Cerebellar cortex (tissue), 1 donor: ENCODE measurements around the gene COMMD2.

Experiments used
- DNase-seq: peaks from one replicate; pipeline ENCODE4 v3.0.0-alpha.2; 2015; ENCODE audit warnings: low spot score

COMMD2 gene

DNA sequence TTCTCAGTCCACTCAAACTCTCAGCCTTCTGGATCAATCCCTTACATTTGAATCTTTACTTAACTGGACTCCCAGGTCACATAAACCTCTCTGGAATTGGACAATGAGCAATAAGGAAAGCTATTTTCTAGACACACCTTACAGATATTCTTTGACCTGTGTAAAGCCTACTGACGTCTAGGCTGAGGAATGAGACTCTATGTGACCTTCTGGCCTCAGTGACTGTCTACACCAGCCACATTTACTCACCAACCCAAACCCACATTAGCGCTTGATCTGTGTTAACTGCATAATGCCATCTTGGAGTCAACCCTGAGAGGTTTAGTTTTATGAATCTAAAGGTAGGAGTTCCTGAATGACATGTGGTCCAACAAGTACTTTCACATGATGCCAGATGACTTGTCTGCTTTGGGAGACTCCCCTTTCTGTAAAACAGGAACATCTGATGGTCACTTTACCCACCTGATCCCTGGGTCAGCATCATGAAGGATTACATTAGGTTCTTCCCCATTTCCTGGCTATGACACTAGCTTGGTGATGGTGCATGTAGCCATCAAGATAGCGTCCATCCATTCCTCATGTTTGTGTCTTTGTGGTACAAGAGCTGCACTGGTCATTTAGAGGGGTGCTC lies 11.4 kb upstream of the COMMD2 start:
- no peak for DNase-seq

DNA sequence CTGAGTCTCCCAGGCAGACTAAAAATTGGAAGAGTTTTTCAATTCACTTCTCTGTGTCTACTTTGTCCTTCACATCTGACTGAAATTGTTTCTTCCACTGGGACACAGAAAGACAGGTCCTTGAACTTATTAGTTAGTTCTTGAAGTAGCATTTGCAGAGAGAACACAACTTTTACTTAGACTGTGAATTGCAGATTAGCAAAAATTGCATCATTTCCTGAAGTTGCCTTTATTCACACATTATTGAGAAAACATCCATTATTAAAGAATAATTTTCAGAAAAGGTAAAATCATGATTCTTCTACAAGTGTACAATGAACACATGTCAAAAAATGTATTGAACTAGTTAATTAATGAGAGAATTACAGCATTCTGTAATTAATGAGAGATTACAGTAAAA lies 1.4 kb upstream of the COMMD2 start:
- DNase-seq: no peak

DNA sequence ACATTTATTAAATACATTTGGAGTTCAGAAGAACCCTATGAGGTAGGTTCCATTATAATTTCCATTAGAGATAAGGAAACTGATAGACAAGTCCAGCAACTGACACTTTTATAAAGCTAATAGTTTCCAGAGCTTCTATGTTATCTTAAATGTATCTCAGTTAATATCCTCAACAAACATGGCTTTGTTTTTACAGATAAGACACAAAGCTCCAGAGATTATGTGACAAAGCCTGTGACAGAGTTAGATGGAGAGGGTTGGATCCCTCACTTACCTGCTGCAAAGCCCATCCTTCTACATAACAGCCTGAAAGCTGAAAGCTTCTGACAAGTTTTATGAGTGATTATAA lies 473 bp upstream of the COMMD2 start:
- no peak for DNase-seq

- DNase-seq: peak; percentile 30
Observed at GRCh38 chr3:149751551-149751950, 738 bp downstream of the COMMD2 start.

GRCh38 chr3:149744606-149745005 lies 7.7 kb downstream of the COMMD2 start:
- no peak for DNase-seq

- no peak for DNase-seq
Observed at GRCh38 chr3:149744151-149744550, 8.1 kb downstream of the COMMD2 start.

DNA sequence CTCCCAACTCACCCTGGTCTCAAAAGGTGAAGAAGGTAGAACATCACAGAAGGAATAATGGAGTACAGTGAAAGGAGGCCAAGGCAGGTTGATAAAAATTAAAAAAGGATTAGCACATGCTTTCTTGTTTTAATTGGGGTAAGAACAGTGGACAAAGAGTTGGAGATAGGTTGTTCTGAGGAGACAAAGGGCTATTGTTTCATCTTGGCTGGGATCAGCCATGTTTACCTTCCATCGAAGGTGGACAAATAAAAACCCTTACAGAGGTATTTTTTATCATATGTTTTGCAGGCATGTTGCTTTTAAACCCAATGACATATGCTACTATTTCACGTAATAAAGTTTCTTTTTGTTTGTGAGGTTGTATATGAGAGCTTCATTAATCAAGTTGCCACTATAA lies 12.9 kb downstream of the COMMD2 start:
- DNase-seq: no peak

DNA sequence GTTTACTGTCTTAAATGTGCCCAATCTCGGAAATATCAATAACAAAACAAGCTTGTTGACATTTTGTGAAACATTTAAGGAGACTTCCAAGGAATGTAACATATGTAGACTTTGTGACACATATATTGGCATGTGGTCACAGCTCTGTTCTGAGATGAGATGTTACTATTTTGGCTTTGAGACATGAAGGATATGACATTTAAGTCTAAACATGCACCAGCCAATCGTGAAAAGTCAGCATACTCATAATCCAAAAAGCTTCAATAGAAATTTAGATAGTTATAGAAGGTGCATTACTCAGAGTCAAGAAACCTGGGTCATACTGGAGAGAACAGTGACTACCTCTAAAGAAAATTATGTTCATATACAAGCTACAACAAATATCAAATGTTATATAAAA lies 13.4 kb downstream of the COMMD2 start:
- DNase-seq: no peak

DNA sequence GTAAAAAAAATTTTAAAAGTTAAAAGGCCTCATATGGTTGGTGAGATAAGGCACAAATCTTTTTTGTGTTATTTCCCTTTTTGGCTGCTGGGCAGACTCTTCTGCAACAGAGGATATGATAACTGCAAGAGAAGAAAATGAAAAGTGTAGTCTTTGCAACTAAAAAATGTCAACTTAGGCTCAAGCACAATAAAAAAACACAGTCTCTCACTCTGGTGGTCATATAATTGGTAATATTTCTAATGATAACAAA lies 15.4 kb downstream of the COMMD2 start:
- DNase-seq: no peak

DNA sequence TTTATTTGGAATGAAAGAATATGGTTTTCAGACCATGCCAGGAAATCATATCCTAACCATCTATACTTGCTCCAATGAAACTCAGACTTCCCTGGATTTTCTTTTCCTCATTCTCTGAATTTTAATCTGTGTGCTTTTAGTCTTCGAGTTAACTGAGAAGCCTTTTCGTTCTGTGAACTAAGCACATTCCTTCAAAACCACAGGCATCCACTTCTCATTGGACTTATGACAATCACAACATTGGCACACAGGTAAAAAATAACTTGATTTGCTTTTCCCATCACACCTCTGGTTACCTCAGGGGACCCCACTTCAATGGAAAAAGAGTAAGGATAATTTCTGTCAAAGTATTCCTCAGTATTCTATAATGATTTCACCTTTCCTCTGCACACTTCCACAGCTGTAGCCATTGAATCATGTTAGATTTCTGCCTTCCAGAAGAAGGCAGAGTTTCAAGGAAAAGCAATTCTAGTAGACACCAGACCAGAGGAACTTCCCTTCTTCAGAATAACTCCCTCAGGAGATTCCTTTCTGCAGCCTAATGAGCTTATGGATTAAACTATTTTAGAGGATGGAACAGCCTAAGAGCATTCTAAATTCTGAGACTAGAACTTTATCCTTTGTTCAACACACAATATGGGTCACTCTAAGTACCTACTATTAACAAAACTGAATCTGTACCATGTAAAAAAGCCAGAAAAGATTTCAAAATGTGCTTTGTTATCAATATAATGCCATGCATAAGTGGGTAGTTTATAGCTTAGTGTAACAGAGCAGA lies 15.9 kb downstream of the COMMD2 start:
- DNase-seq: no peak

DNA sequence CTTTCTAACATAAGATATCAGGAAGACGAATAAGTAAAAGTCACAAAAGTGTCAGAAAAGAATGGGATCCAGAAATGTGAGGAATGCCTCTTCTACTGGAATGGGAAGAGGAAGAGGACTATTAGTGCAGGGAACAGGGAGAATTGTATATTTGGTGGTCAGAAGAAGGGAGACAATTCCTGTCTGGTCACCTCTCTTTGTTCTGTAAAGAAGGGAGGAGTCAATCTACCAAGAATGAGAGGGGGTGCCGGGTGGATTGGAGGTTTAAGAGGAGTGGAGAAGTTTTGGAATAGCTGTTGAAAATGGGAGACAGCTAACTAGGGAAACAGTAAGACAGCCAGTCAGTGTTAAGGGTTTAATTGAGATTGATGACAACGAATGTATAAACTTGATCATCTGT lies 20.1 kb downstream of the COMMD2 start:
- no peak for DNase-seq

- DNase-seq: no peak
Observed at GRCh38 chr3:149727656-149728055, 24.6 kb downstream of the COMMD2 start.

DNA sequence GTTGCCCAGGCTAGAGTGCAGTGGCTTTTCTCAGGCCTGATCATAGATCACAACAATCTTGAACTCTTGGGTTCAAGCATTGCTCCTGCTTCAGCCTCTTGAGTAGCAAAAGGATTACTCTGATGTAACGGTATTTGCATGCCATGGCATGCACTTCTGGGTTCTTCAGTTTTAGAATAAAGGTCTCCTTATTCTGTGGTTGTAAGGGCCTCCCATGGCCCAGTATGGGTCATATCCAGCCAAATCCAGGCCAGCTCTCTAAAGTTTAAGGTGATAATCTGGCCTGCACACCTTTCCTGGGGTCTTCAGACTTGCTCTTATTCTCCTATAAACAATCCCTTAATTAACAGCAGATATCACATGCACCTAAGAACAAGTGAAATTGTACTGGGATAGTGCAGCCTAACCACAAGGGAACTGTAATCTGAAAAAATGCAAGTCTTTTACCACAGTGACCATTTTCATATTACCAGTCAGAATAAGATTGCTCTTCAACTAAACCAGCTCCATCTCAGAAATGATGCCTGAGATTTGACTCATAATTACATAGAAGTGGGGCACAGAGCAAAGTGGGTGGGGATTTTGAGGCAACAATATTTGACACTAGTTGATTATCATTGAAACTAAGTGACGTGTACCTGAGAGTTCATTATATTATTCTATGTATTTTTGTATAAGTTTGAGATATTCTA lies 25.4 kb downstream of the COMMD2 start:
- DNase-seq: no peak

- no peak for DNase-seq
Observed at GRCh38 chr3:149723781-149724180, 28.5 kb downstream of the COMMD2 start.

GRCh38 chr3:149720918-149721317 lies 31.4 kb downstream of the COMMD2 start:
- no peak for DNase-seq

DNA sequence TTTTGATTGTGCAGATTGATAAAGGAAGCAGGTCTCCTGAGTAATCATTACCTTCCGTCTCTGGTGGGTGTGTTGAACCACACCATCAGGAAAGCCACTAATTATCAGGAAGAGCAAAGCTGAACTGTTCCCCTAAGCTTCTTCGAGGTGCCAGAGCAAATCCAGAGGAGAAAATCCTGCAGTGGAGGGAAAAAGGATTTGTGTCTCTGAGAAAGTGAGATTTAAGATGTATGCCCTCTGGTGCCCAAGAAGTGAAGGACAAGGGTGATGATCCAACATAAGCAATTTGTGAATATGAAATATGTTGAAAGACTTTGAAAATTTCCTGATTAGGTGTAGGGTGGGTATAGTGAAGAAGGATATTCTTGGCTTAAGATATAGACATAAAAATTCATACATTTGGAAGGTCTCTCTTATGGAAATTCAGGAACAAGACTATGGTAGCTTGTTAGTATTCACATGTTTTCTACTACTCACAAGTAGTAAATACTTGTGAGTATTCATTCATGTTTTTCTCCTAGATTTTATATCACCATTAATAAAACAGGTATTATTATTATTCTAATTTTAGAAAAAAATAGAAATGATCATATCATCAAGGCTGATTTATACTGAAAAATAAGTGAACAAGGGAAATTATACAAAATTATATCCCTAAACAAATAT lies 34.8 kb downstream of the COMMD2 start:
- peak; percentile 67 for DNase-seq

GRCh38 chr3:149716984-149717383 lies 35.3 kb downstream of the COMMD2 start:
- DNase-seq: no peak

- DNase-seq: no peak
Observed at GRCh38 chr3:149715247-149715646, 37.0 kb downstream of the COMMD2 start.

DNA sequence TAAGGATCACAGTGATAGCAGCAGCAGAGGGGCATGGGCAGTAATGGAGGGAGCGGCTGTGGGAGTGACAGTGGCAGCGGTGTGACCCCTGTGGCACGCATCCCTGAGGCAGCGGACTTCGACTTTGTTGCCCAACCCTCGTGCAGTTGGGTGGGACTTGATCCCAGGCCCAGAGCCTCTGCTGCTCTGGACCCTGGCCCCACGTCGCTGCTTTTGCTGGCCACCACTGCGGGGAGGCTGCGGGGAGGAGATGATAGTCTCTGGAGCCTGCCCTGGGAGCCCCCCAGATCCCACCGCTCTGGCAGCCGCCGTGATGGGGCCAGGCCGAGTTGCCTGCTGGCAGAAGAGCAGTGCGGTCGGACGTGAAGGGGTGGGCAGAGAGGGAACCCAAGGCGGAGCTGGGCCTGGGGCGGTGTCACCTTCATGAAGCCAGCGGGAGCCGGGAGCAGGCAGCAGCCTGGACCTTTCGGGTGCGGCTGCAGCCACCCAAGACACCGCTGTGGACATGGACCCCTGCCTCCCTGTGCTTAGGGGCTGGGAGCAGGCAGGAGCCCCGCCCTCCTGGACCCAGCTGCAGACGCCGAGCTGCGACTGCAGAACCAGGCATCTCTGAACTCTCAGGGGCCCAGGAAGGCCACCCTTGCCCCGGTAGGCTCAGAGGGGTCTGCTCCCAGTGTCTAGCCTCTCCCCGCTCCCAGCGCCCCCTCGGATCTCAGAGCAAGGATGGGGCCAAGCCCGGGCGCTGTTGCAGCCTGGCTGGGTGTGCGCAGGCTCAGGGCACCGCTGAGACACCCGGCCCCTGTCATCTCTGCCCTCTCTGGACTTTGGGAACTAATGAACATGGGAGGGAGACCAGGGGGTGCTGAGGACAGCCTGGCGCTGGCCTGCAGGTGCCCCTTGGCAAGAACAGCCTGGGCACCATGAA lies 38.3 kb downstream of the COMMD2 start:
- no peak for DNase-seq

DNA sequence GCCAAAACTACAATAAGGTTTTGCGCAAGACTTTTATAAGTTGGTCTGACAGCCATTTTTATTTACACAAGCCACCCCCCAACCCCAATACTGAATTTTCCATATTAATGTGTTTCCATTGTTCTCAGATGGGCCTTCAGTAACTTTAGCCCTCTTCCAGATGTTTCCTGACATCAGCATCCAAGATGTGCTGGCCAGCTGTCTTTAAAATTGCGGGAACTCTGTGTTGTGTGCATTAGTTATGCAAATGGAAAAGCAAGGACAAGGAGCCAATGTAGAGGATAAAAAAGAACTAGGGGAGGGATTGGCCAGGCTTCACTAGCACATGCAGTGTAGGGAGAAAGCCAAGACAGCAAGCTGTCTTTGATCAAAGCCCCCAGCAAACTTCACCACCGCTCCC lies 45.4 kb downstream of the COMMD2 start:
- DNase-seq: no peak

GRCh38 chr3:149705416-149705815 lies 46.9 kb downstream of the COMMD2 start:
- DNase-seq: no peak

DNA sequence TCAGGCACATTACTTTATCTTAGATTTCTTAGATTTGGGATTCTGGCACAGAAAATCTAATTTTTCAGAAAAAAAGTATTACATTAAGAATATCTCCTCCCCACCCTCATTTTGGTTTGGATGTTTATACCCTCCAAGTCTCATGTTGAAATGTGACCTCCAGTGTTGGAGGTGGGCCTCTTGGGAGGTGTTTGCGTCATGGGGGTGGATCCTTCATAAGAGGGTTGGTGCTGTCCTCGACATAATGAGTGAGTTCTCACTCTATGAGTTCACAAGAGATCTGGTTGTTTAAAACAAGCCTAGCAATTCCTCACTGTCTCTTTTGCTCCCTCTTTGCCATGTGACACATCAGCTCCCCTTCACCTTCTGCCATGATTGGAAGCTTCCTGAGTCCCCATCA lies 48.8 kb downstream of the COMMD2 start:
- DNase-seq: no peak
